Central memory CD4-positive, alpha-beta T cell (primary cell): ENCODE data around the gene RAB4B.
"Not testable (repeated sequence)": the region's sequence is repeated elsewhere in the genome, so short reads cannot be mapped to it uniquely, and the experiment has no call there.

Experiments
- DNase-seq: peaks from one replicate; pipeline ENCODE4 v3.0.0; 2022
- total RNA-seq, 3 experiments: gene quantifications; one replicate each; lab custom pipeline; 2026; lab: John Stamatoyannopoulos, UW

Gene RAB4B
- 0.74 to 7.3 (median 2.0) reads per million in 3 experiments for total RNA-seq

DNA sequence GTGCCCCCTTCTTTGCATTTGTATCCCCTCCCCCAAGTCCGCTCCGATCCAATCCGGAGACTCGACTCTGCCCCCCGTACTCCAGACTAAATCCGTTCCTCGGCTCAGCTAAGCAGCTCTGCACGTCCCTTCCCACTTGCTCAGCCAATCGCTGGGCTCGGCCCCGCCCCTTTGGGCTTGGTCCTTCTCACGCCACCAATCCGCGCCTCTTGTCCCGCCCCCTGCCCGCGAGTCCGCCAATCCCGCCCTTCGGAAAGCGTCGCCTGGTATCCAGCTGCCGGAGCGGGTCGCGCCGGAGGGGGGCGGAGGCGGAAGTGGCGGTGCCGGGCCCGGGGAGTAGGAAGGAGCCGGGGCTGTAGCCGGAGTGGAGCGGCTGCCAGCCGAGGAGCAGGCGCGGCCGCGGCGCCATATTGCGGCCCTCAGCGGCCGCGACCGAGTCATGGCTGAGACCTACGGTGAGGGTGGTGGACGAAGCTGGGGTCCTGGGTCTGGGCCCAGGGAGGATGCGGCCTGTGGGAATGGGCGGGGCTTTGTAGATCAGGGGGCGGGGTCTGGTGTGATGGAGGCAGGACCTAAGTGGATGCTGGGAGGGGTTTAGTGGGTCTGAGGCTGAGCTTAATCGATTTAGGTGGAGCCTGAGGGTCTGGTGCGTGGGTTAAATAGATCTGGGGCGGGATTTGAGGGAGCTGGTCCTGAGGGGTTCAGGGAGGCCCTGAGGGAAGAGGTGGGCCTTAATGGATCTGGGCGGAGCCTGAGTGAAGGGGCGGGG lies at the start of gene RAB4B:
TSS of gene RAB4B (plus strand) at position 311 of the 769 bp plus-strand sequence. CDS start at position 440, 129 bp downstream.
- DNase-seq, result peak; percentile 100

- DNase-seq, result not testable (repeated sequence)
Observed at GRCh38 chr19:40730065-40730464, 48.0 kb upstream of the RAB4B start.

DNA sequence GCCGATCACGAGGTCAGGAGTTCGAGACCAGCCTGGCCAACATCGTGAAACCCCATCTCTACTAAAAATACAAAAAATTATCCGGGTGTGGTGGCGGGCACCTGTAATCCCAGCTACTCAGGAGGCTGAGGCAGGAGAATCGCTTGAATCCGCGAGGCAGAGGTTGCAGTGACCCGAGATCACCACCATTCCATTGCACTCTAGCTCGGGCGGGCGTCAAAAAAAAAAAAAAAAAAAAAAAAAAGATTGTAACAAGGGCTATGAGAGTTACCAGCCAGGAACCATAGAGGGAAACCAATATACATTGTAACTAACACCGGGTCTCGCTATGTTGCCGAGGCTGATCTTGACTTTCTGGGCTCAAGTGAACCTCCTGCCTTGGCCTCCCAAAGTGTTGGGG lies 45.7 kb upstream of the RAB4B start:
- not testable (repeated sequence) for DNase-seq

DNA sequence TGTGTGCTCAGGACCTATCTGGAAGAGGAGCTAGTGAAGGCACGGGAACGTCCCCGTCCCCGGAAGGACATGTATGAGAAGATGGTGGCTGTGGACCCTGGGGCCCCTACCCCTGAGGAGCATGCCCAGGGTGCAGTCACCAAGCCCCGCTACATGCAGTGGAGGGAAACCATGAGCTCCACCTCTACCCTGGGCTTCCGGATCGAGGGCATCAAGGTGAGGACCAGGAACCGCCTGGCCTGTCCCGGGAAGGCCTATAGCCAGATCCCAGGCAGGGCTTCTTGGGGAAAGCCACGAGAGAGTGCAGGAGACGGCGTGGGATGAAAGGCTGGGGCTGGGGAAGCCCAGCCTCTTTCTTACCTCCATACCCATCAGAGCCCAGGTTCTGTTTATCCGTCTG lies 44.9 kb upstream of the RAB4B start:
- no peak for DNase-seq

DNA sequence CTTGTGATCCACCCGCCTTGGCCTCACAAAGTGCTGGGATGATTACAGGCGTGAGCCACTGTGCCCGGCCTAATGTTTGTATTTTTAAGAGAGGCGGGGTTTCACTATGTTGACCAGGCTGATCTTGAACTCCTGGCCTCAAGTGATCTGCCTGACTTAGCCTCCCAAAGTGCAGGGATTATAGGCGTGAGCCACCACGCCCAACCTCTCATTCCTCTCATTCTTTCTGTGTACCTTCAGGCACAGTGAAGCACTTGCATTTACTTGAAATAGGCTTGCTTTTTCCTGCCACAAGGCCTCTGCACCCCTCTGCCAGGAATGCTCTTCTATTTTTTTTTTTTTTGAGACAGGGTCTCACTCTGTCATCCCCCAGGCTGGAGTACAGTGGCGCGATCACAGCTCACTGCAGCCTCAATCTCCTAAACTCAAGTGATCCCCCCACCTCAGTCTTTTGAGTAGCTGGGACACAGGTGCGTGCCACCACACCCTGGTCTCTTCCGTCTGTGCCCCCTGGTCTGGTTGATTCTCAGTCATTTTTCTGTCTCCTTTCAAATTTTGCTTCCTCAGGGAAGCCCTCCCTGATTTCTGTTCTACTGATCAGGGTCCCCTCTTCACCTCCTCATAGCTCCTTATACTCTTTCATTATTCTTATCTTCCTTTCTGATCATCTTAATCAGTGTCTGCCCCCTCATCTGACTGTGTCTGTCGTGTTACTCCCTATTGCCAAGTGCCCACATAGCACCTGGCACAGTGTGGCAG lies 42.9 kb upstream of the RAB4B start:
- DNase-seq, result no peak

DNA sequence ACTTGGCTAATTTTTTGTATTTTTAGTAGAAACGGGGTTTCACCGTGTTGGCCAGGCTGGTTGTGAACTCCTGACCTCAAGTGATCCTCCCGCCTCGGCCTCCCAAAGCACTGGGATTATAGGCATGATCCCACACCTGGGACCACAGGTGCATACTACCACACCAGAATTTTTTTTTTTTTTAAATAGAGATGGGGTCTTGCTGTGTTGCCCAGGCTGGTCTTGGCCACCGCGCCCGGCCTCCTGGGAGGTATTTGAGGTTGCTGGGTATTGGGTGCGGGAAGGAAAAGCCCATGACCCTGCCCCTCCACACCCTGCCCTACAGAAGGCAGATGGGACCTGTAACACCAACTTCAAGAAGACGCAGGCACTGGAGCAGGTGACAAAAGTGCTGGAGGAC lies 41.4 kb upstream of the RAB4B start:
- no peak for DNase-seq

DNA sequence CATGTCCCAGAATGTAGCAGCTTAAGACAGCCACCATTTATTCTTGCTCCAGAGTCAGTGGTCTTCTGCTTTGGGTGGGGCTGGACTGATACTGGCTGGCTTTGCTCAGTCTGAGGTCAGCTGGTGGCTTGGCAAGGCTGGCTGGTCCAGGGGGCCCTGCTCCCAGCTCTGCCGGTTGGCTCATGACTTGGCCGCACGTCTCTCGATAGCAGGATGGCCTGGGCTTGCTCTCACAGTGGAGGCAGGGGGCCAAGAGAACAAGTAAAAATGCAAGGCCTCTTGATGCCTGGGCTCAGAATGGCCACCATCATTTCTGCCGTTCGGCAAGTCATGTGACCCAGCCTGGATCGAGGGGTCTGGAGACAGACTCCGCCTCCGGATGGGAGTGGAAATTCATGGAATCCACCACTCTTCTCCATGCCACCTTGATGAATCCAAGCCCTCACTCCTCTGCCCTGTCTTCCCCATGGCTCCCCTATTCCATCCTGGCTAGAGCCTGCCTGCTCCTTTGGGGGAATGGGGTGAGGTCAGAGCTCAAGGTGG lies 40.9 kb upstream of the RAB4B start:
- DNase-seq, result no peak

DNA sequence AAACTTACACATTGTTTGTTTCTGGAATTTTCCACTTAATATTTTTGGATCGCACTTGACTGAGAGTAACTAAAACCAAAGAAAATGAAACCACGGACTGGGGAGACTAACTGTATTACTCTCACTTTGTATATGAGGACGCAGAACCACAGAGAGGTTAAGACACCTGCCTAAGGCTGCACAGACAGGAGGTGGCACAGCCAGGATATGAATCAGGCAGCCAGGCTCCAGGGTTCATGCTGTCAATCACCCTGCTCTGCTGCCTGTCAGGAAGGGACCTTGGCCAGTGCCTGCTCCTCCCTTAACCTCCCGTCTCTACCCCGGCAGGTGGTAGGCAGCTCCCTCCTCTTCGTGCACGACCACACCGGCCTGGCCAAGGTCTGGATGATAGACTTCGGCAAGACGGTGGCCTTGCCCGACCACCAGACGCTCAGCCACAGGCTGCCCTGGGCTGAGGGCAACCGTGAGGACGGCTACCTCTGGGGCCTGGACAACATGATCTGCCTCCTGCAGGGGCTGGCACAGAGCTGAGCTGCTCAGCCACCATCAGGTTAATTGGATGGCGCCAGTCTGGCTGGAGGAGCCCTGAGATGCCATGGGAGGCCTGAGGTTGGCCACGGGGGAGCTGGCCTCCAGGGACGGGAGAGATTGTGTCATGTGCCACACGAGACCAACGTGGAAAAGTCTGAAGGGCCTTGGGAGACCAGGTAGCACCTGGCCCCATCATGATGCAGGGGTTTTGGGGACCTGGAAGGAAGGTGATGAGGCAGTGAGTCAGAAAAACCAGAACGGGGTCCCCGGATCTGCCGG lies 38.8 kb upstream of the RAB4B start:
- DNase-seq, result no peak

DNA sequence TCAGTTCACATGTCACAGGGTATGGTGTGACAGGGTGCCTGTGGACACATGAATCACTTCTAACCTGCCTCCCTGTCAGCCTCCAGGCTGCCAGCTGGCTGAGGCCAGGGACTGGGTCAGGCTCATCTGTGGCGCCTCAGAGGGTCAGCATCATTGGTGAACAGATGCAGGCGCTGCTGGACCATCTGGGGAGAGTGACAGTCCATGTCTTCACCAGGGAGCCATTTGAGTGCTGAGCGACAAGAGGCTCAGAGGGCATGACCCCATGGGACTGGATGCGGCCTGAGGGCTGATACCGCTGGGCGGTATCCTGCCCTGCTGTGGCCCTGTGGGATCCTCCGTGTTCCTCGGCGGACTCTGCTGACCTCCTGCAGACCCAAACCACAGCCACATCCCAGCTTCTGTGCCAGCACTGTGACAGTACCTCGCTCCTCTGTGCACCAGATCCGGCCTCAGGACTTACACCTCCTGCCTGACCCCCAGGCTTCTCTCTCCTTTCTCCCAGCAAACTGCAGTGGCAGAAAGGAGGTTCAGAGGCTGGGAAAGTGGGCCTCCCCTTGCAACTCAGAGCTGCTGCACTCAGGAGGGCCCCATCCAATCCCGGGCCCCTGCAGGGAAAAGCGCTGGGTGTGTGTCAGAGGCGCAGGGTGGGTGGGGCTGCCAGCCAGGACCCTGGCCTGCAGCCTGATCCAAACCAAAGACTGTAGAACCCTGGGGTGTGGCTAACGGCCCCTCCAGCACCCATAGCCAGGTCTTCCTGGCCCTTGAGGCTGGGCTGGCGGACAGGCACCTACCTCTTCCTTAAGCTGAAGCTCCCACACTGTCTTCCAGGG lies 38.0 kb upstream of the RAB4B start:
- DNase-seq, result no peak

DNA sequence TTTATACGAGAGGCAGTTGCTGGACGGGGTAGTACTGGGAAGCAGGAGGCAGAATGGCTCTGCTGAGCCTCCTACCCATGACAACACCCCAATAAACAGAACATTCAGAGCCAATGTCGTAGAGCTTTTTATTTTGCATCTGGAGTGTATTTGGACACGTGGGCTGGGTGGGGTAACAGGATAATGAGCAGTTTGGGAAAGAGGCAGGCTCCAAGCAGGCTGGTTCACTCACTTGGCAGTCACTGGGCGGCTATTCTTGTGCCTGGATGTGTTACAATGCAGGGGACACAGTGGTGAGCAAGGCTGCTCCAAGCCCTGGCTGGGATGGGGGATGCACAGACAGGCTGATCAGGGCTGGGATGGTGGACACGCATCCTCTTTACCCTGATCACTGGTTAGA lies 37.3 kb upstream of the RAB4B start:
- DNase-seq, result no peak

DNA sequence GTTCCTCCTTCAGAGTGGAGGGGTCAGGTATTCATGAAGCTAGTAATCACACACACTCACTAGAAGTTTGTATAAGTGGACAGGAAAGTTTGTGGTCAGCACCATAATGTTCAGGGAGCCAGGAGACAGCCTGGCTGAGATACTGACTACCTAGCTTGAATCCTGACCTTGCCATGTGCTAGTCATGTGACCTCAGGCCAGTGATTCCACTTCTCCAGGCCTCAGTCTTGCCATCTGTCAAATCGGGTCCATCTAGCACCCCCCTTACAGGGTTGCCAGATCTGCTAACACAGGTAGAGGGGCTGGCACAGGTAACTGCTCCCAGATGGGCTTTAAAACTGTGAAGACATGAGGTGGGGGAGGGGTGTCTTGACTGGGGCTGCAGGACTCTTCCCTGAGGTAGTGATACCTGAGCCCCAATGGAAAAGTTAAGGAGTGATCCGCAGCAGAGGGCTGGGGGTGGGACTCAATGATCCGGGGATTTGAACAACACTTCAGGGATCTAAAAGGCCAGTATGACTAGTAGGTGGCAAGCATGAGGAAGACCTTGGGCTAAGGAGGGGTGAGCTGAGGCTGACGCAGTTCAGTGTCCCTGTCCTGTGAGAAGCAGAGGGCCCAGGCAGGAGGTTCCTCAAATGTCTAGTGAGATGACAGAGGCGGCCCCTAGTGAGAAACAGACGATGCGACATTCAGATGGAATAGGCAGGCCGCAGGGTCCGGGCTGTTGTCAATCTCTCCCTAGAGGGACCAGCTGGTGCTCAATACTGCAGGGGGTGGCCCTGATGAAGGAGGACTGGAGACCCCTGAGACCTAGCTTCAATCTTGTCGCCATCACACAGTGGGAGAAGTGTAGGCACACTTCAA lies 36.3 kb upstream of the RAB4B start:
- no peak for DNase-seq

- no peak for DNase-seq
Observed at GRCh38 chr19:40742477-40742876, 35.6 kb upstream of the RAB4B start.

- DNase-seq, result no peak
Observed at GRCh38 chr19:40742886-40743285, 35.2 kb upstream of the RAB4B start.

- DNase-seq, result no peak
Observed at GRCh38 chr19:40743926-40744325, 34.1 kb upstream of the RAB4B start.

DNA sequence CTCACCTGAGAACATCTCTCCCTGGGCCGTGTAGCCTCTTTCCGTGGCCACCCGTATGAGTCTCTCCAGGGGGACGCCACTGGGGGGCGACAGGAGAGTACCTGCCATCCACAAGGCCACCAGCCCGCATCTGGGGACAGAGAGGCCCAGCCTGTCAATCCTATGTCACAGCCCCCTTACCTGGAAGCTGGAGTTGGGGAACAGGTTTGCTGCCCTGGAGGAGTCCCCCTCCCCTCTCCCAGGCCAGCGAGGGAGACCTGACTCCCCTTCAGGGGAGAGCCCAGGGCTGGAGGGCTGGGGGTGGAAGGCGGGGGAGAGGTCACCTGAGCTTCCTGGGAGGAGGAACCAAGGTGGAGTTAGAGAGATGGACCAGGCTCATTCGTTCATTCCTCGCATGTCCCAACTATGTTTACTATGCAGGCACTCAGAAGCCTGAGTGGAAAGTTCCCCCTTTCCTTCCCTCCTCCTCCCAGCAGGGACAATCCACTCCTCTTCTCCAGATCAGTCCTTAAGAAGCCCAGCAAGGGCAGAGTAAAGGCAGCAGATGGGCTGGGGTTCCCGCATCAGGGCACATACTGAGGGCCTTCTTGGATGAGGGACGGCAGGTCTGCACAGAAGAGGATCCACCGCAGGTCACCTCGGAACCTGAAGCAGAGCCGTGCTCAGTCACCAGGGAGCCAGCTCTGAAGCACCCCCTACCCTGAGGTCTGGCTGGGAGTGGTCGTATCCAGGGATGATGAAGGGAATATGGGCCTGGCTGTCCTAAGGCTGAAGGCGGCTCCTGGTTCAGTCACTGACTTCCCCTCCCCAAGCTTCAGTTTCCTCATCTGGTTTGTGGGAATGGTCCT lies 33.3 kb upstream of the RAB4B start:
- DNase-seq, result no peak

GRCh38 chr19:40745402-40745780 lies 32.7 kb upstream of the RAB4B start:
- DNase-seq, result no peak

DNA sequence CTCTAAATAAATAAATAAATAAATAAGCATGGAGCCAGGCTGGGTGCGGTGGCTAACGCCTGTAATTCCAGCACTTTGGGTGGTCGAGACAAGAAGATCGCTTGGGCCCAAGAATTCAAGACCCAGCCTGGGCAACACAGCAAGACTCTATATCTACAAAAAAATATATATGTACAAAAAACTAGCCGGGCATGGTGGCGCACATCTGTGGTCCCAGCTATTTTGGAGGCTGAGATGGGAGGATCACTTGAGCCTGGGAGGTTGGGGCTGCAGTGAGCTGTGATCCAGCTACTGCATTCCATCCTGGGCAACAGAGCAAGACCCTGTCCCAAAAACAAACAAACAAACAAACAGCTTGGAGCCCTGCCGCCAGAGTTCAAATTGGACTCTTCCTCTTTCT lies 30.5 kb upstream of the RAB4B start:
- DNase-seq, result no peak

GRCh38 chr19:40750058-40750873 lies 27.8 kb upstream of the RAB4B start, which contains the start of gene ACTMAP:
Gene ACTMAP (minus strand): TSS chr19:40750477. CDS start chr19:40749803, 674 bp downstream.
- DNase-seq, result peak; percentile 100
